Pancreas (tissue), 10 donors: ENCODE measurements around the gene GPR142. TPM values are rescaled to one million over a fixed set of nuclear protein-coding genes. Genes with fewer than 3 reads are reported as not detected.

ENCODE experiments used
- ATAC-seq, 4 donors: fragments of 200-7000 bp; cut with Tn5 transposase; one replicate each; pipeline versions ENCODE4 v1.8.0 to v1.9.1; 2020; ENCODE audit warnings: mild to moderate bottlenecking in 4 of 4, moderate library complexity in 4 of 4
- DNase-seq, 6 donors: peaks; one replicate each; pipeline ENCODE4 v3.0.0-alpha.2; 2020
- FAIRE-seq: peaks from 2 replicates; lab custom pipeline; 2012; peaks lifted over from hg19 to GRCh38; lab: Jason Lieb, UNC
- H3K27ac ChIP-seq, 4 donors: fragments of 200-600 bp; sonication (generic); 1 replicate in 3 of 4; 2 replicates in 1 of 4; pipeline versions ENCODE4 v1.5.0 to v1.8.0; 2020
- H3K27me3 ChIP-seq, 4 donors: fragments of 200-600 bp; one replicate each; pipeline ENCODE4 v1.8.0; 2021
- H3K36me3 ChIP-seq, 3 donors: fragments of 200-600 bp; sonication (generic) in 1 of 3; one replicate each; pipeline versions ENCODE4 v1.5.0 to v1.8.0; 2020 to 2021
- H3K4me1 ChIP-seq, 3 donors: fragments of 200-600 bp; one replicate each; pipeline ENCODE4 v1.8.0; 2021
- H3K4me3 ChIP-seq, 4 donors: fragments of 200-600 bp; sonication (generic) in 2 of 4; one replicate each; pipeline versions ENCODE4 v1.5.0 to v1.8.0; 2020 to 2021
- H3K9me3 ChIP-seq, 4 donors: fragments of 200-600 bp; one replicate each; pipeline ENCODE4 v1.8.0; 2021
- CTCF ChIP-seq, 4 donors: fragments of 200-600 bp; sonication (generic) in 3 of 4; IDR thresholded peaks; one replicate each; pipeline versions ENCODE4 v1.5.0 to v1.8.0; 2021; ENCODE audit warnings: antibody characterized with exemption in 4 of 4
- WGBS, 2 donors: extraction: QIAGEN DNeasy Blood & Tissue Kit; methylation state at CpG; one replicate each; pipeline ENCODE4 v1.1.7; 2013; 5-methylcytosine and 5-hydroxymethylcytosine counted together
- intact Hi-C, 3 donors: fragments of 100-400 bp; cut with DNase I; formaldehyde crosslinking; loops; one replicate each; pipeline versions ENCODE4 v1.11.1 to v1.14.2; 2022
- polyA plus RNA-seq, 2 donors: library from polyadenylated mRNA; stranded (reverse); fragments of 200-250 nt; gene quantifications; one replicate each; pipeline ENCODE4 v1.2.3, GENCODE V29; 2013
- total RNA-seq, 6 donors: library from RNA; stranded (reverse); fragmentation: NEBNext Ultra II Directional in 4 of 6; extraction: Animal tissue kit (Norgen Biotek cat#: 25700) in 4 of 6; gene quantifications; one replicate each; pipeline versions ENCODE4 v1.2.1 to v1.2.4, GENCODE V29; 2021 to 2023
- donor health status: healthy with polysubstance abuse.
- donor health status: DM: no; HTN: no; CAD: no; lungs with moderate emphysema.
- donor health status: DM: no; HTN: no; CAD: no.
- donor health status: control.
- donor health status: control.
- donor health status: Bipolar disorder and iron deficiency.
- donor health status: DM: yes; HTN: yes; CAD: no.
- donor health status: DM: no; HTN: no; CAD: no.
- donor health status: DM: no; HTN: no; CAD: no.
- donor health status: DM: yes; HTN: yes; CAD: no.

Gene GPR142
- total and polyA plus RNA-seq, 8 donors, result 0.22 to 2.8 (median 0.56) TPM

- Histone ChIP-seq H3K4me3 (no peak overlapping the region), H3K4me1 (peaks cover 0 to 8% (median 3%) of the 10 kb centered on the region in 3 donors), H3K27me3 (no peaks in the 10 kb centered on the region), H3K36me3 (no peaks in the 10 kb centered on the region), H3K9me3 (no peaks in the 10 kb centered on the region), H3K27ac (no peak overlapping the region)
- no peak for ATAC-seq
- no peak for FAIRE-seq
- intact Hi-C loops, result no loop called here
- no peak for DNase-seq
- no peak for TF ChIP-seq CTCF (IDR thresholded peaks at IDR 0.05)
- WGBS, 2 donors, result 83 to 92% methylated on average over 26 of the region's 26 CpGs
Measured at GRCh38 chr17:74371653-74372147, 4.4 kb downstream of the GPR142 start.

DNA sequence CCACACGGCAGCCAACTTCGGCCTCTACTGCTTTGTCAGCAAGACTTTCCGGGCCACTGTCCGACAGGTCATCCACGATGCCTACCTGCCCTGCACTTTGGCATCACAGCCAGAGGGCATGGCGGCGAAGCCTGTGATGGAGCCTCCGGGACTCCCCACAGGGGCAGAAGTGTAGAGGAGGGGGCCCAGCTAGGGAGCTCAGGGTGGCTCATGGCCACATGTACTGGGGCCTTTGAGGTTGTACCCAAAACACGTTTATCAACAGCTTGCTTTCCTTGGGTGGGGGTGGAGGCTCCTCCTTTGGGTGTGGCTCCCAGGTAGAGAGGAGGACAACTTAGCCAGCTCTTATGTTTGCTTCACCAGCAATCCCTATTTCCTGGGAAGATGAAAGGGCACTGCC, 5.1 kb downstream of the GPR142 start:
- FAIRE-seq (no peak), ATAC-seq (no peak)

DNA sequence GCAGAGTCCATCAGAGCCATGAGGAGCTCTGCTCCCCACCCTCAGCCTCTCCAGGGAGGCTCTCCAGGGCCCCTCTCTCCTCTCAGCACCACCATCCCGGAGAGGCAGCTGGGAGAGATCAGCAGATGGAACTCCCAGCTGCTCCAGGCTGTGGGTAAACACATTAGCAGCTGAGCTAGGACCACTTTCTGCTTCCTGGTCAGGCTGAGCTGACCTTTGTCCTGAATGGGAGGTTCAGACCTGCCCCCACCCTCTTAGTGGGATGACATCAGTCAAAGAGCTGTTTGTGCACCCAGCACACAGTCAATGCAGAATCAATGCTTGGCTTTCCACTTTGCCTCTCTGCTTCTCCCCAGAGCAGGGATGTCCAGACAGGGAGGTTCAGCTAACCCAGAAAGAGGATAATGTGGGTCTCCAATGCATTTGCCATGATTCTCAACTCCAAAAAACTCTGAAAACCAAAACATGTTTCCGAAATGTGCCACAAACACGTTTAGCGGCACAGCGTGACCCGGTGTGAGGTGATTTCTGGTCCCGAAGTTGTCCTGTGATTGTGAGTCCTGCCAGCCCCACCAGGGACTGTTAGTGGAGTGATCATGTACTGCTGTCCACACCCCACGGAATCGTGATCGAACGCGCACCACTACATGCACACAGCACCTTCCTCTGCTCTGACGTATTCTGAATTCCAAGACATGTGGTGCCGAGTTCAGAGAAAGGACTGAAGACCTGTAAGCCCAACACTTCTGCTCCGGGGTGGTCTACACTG, 6.7 kb downstream of the GPR142 start:
- H3K4me3 ChIP-seq, result no peak overlapping the region
- H3K36me3 ChIP-seq, result no peaks in the 10 kb centered on the region
- no peaks in the 10 kb centered on the region for H3K27me3 ChIP-seq
- intact Hi-C loops, result no loop called here
- 53% methylated on average over 15 of the region's 15 CpGs for WGBS, 2 donors
- no peak for TF ChIP-seq CTCF (IDR thresholded peaks at IDR 0.05)
- FAIRE-seq (no peak), DNase-seq (peak in 2 of 6 donors; percentile 28 to 48), ATAC-seq (peak; percentile 77 to 94 (median 87))
- H3K27ac ChIP-seq, result peak overlapping the region in 1 of 4 donors; percentile 22
- peaks cover 0 to 5% (median 3%) of the 10 kb centered on the region in 3 donors for H3K4me1 ChIP-seq
- no peaks in the 10 kb centered on the region for H3K9me3 ChIP-seq

More for the DNA sequence above, 5.1 kb downstream of the GPR142 start:
- Histone ChIP-seq H3K9me3 (no peaks in the 10 kb centered on the region), H3K27ac (no peak overlapping the region), H3K4me1 (peaks cover 0 to 8% (median 3%) of the 10 kb centered on the region in 3 donors), H3K36me3 (no peaks in the 10 kb centered on the region), H3K4me3 (no peak overlapping the region), H3K27me3 (no peaks in the 10 kb centered on the region)
- intact Hi-C loops, result no loop called here
- WGBS, 2 donors, result 81 to 91% methylated on average over 9 of the region's 9 CpGs
- no peak for TF ChIP-seq CTCF (IDR thresholded peaks at IDR 0.05)
- no peak for DNase-seq

DNA sequence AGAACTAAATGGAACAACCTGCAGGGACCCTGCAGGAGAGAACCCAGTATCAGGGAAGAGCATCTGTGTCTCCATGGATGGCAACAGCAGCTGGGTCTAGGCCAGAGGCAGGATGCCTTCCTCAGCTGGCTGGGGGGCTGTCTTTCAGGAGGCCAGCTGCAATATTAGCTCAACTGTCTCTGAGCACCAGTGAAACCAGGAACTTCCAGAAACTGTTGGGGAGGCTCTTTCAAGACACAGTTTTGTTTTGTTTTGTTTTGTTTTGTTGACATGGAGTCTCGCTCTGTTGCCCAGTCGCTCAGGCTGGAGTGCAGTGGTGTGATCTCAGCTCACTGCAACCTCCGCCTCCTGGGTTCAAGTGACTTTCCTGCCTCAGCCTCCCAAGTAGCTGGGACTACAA, 7.6 kb downstream of the GPR142 start:
- ATAC-seq (no peak), DNase-seq (peak in 1 of 6 donors; percentile 4), FAIRE-seq (no peak)
- Histone ChIP-seq H3K4me1 (peaks cover 7 to 9% (median 7%) of the 10 kb centered on the region in 3 donors), H3K9me3 (no peaks in the 10 kb centered on the region), H3K27ac (no peak overlapping the region), H3K36me3 (no peaks in the 10 kb centered on the region), H3K4me3 (no peak overlapping the region), H3K27me3 (no peaks in the 10 kb centered on the region)
- intact Hi-C loops, result no loop called here
- TF ChIP-seq CTCF (IDR thresholded peaks at IDR 0.05), result no peak
- WGBS, 2 donors, result 85 to 87% methylated on average over 3 of the region's 3 CpGs
